ENCODE data around the gene PLLP.

GRCh38 chr16:57225978-57226377 lies 58.5 kb downstream of the PLLP start:
- TF ChIP-seq CTCF (conservative IDR thresholded peaks at IDR 0.05) (no peak), ZFX (IDR thresholded peaks at IDR 0.05) (no peak)

All from C4-2B (cell line).